Lower leg skin (tissue), 3 donors: ENCODE measurements around the gene APOC4.
"Not testable (repeated sequence)": the region's sequence is repeated elsewhere in the genome, so short reads cannot be mapped to it uniquely, and the experiment has no call there.

Experiments
- POLR2A ChIP-seq, 2 donors: fragments of 450-650 bp; IDR thresholded peaks; one replicate each; pipeline ENCODE4 v1.6.1; 2016 to 2017; ENCODE audit warnings: antibody characterized with exemption in 2 of 2, mild to moderate bottlenecking in 1 of 2, moderate library complexity in 1 of 2
- TF ChIP-seq, protein P1 (sequence below), 3 donors: fragments of 450-650 bp; IDR thresholded peaks; one replicate each; pipeline ENCODE4 v1.5.1; 2016; ENCODE audit warnings: antibody characterized with exemption in 3 of 3, mild to moderate bottlenecking in 3 of 3, moderate library complexity in 2 of 3

DNA sequence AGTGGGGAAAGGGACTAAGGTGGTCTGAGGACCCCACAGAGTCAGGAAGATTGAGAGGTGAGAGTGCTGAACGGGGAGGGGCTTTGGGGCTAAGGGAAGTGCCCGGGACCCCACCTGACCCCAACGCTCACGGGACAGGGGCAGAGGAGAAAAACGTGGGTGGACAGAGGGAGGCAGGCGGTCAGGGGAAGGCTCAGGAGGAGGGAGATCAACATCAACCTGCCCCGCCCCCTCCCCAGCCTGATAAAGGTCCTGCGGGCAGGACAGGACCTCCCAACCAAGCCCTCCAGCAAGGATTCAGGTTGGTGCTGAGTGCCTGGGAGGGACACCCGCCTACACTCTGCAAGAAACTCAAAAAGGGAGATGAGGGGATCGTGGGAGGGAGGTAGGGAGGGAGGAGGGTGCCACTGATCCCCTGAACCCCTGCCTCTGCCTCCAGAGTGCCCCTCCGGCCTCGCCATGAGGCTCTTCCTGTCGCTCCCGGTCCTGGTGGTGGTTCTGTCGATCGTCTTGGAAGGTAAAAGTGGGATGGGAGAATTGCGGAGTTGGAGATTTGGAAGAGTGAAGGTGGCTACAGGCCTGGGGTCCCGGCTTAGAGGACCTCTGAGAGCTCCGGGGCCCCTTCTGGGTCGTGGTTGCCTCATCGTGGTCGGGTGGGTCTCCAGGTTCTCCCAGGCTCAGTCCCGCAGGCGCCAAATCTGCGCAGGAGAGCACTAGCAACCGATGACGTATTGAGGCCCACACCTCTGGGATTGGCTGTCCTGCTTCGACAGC, 27.4 kb upstream of the APOC4 start, which contains the start of gene APOC1:
- TF ChIP-seq, protein P1, sequence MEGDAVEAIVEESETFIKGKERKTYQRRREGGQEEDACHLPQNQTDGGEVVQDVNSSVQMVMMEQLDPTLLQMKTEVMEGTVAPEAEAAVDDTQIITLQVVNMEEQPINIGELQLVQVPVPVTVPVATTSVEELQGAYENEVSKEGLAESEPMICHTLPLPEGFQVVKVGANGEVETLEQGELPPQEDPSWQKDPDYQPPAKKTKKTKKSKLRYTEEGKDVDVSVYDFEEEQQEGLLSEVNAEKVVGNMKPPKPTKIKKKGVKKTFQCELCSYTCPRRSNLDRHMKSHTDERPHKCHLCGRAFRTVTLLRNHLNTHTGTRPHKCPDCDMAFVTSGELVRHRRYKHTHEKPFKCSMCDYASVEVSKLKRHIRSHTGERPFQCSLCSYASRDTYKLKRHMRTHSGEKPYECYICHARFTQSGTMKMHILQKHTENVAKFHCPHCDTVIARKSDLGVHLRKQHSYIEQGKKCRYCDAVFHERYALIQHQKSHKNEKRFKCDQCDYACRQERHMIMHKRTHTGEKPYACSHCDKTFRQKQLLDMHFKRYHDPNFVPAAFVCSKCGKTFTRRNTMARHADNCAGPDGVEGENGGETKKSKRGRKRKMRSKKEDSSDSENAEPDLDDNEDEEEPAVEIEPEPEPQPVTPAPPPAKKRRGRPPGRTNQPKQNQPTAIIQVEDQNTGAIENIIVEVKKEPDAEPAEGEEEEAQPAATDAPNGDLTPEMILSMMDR (IDR thresholded peaks at IDR 0.05) = not testable (repeated sequence)
- not testable (repeated sequence) for TF ChIP-seq POLR2A (IDR thresholded peaks at IDR 0.05)
